HG03139 (cell line): Measurements from ENCODE around the gene RNF125.
A peak's percentile ranks its signal among the peaks of the same experiment; 100 is the strongest.

Experiments
- ATAC-seq: cut with Tn5 transposase; IDR thresholded peaks from one replicate; pipeline ENCODE4 v1.9.1; 2021; ENCODE audit not compliant: unreplicated experiment

Gene RNF125

GRCh38 chr18:32021756-32022564, 3.3 kb downstream of the RNF125 start:
- no peak for ATAC-seq

GRCh38 chr18:32025744-32026143, 7.1 kb downstream of the RNF125 start:
- ATAC-seq, result no peak

- no peak for ATAC-seq
These were observed 8.0 kb downstream of the RNF125 start for GRCh38 chr18:32026491-32027086.

GRCh38 chr18:32029558-32029957, 10.9 kb downstream of the RNF125 start:
- ATAC-seq, result no peak

GRCh38 chr18:32032609-32033008, 14.0 kb downstream of the RNF125 start:
- ATAC-seq, result no peak

GRCh38 chr18:32036506-32037180, 18.0 kb downstream of the RNF125 start:
- ATAC-seq, result no peak

GRCh38 chr18:32037616-32038015, 19.0 kb downstream of the RNF125 start:
- ATAC-seq, result no peak

- peak; percentile 86 for ATAC-seq
These were observed 22.3 kb downstream of the RNF125 start for GRCh38 chr18:32040936-32041335.

GRCh38 chr18:32042337-32042736, 23.7 kb downstream of the RNF125 start:
- no peak for ATAC-seq

- ATAC-seq, result peak; percentile 71
These were observed 30.0 kb downstream of the RNF125 start for GRCh38 chr18:32048507-32049091.

GRCh38 chr18:32049393-32050171, 31.0 kb downstream of the RNF125 start:
- ATAC-seq, result no peak

- ATAC-seq, result no peak
These were observed 38.2 kb downstream of the RNF125 start for GRCh38 chr18:32056613-32057358.

- no peak for ATAC-seq
These were observed 39.1 kb downstream of the RNF125 start for GRCh38 chr18:32057624-32058165.

GRCh38 chr18:32060026-32060425, 41.4 kb downstream of the RNF125 start:
- ATAC-seq, result no peak

GRCh38 chr18:32067375-32068167, 48.9 kb downstream of the RNF125 start:
- no peak for ATAC-seq

- ATAC-seq, result no peak
These were observed 53.7 kb downstream of the RNF125 start for GRCh38 chr18:32072321-32072720.

GRCh38 chr18:32074206-32074605, 55.6 kb downstream of the RNF125 start:
- no peak for ATAC-seq

- no peak for ATAC-seq
These were observed 60.2 kb downstream of the RNF125 start for GRCh38 chr18:32078845-32079244.

GRCh38 chr18:32081881-32082280, 63.3 kb downstream of the RNF125 start:
- no peak for ATAC-seq
